Retinal pigment epithelial cell (primary cell): ENCODE results near the gene MAD1L1.

Experiments used
- DNase-seq: peaks from one replicate; pipeline ENCODE4 v3.0.0-alpha.2; 2010; ENCODE audit warnings: low read depth
- H3K4me3 ChIP-seq: 2 replicates; pipeline ENCODE4 v1.5.1; 2011; ENCODE audit warnings: mild to moderate bottlenecking, low read length, control low read depth, moderate library complexity
- CTCF ChIP-seq: conservative IDR thresholded peaks from 2 replicates; pipeline ENCODE4 v1.5.1; 2011; ENCODE audit warnings: low read depth, low read length, control low read depth, inconsistent platforms

The MAD1L1 gene

DNA sequence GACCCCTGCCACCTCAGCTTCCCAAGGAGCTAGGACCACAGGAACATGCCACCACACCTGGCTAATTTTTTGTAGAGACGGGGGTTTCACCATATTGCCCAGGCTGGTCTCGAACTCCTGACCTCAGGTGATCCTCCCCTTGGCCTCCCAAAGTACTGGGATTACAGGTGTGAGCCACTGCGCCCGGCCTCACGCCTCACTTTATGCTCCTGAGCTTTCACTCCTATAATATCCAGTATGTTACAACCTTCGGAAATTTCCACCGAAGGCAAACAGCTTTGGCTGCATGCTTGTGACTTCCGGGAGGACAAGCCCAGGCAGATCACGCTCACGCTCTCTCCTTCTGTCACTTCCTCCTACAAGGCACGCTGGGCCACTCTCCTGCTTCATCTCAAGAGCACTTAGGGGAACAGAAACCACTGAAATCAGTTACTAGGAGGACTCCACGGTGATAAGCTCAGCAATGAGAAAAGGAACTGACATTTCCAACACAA lies 4.4 kb upstream of the MAD1L1 start:
- TF ChIP-seq CTCF = no peak
- no peak for DNase-seq
- H3K4me3 ChIP-seq = no peak overlapping the region

DNA sequence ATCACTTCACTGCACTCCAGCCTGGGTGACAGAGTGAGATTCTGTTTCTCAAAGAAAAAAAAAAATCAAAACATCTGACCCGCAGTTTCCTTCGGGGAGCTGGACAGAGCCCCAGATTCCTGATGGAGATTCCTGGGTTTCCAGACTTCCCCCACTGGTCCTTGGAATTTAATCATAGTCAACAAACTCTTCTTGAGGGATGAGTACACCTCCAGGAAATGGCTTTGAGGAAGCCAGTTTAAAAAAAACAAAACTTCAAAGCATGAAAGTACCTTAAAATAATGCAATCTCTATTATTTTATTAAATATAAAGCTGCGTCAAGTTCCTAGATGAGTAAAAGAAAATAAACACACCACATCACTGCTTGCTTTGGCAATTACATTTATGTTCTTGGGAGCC lies 1.2 kb upstream of the MAD1L1 start:
- no peak for DNase-seq
- TF ChIP-seq CTCF = no peak
- no peak overlapping the region for H3K4me3 ChIP-seq

- no peak for DNase-seq
- peak overlapping the region; percentile 82 for H3K4me3 ChIP-seq
- peak; percentile 6 for TF ChIP-seq CTCF
Observed at GRCh38 chr7:2231992-2232765, 566 bp downstream of the MAD1L1 start.

DNA sequence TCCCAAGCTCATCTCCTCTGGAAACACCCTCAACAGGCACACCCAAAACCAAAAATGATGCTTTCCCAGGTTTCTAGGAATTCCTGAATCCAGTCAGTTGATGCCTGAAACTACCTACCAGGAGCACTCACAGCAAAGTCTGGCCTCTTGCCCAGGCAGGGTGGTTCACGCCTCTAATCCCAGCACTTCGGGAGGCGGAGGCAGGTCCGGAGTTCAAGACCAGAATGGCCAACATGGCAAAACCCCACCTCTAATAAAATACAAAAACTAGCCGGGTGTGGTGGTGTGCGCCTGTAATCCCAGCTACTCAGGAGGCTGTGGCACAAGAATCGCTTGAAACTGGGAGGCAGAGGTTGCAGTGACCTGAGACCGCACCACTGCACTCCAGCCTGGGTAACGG lies 1.9 kb downstream of the MAD1L1 start:
- no peak for TF ChIP-seq CTCF
- DNase-seq = no peak
- no peak overlapping the region for H3K4me3 ChIP-seq

DNA sequence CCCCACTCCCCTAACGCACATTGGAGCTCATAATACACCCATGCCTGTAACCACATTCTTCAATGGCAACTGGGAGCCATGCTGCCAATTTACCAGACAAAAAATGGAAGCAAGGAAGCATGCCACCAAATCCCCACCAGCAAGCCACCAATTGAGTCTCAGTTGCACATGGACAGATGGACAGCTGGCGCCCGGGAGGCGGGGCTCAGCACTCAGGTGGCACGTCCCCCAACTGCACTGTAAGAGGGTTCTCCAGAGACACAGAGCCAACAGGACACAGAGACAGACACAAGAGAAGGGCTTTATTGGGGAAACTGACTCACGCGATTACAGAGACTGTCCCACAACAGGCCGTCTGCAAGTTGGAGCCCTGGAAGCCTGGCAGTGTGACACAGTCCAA lies 2.5 kb downstream of the MAD1L1 start:
- no peak overlapping the region for H3K4me3 ChIP-seq
- TF ChIP-seq CTCF = no peak
- no peak for DNase-seq

DNA sequence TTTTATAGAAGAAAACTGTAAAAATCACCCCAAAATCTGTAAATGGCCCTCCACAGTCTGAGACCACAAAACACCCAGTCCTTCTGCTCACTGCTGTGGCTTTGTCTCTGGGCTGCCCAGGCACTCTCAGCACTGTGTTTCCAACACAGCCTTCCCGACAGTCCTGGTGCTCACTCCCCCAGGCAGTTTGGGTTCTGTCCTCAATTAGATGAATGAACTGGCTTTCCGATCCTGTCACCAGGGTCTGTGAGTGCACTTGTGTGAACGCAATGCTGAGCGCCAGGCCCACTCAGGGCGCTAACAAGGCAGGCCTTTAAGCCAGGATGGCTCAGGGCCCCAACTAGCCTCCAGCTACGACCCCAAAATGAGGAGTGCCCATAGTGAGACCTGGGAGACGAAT lies 3.3 kb downstream of the MAD1L1 start:
- no peak overlapping the region for H3K4me3 ChIP-seq
- DNase-seq = no peak
- TF ChIP-seq CTCF = no peak

- H3K4me3 ChIP-seq = no peak overlapping the region
- DNase-seq = no peak
- no peak for TF ChIP-seq CTCF
Observed at GRCh38 chr7:2228921-2229320, 3.8 kb downstream of the MAD1L1 start.
